SJSA1 (cell line): ENCODE data around the gene AKAP6. TPM values are rescaled to one million over a fixed set of nuclear protein-coding genes. Genes with fewer than 3 reads are reported as not detected.
A peak's percentile ranks its signal among the peaks of the same experiment; 100 is the strongest.

ENCODE experiments used
- DNase-seq, 2 experiments: peaks; one replicate each; pipeline ENCODE4 v3.0.0-alpha.2; 2015 to 2020; ENCODE audit warnings: low spot score in 2 of 2, low read depth in 1 of 2
- H3K27ac ChIP-seq: fragments of 250-450 bp; sonication (Bioruptor Pico); 2 replicates; pipeline ENCODE4 v1.5.1; 2020; ENCODE audit warnings: mild to moderate bottlenecking, moderate library complexity
- H3K27me3 ChIP-seq: fragments of 250-450 bp; sonication (Bioruptor Pico); replicated peaks from 2 replicates; pipeline ENCODE4 v1.5.1; 2020; ENCODE audit warnings: mild to moderate bottlenecking, moderate library complexity
- H3K36me3 ChIP-seq: fragments of 250-450 bp; sonication (Bioruptor Pico); 2 replicates; pipeline ENCODE4 v1.5.1; 2020; ENCODE audit warnings: mild to moderate bottlenecking
- H3K4me1 ChIP-seq: fragments of 250-450 bp; sonication (Bioruptor Pico); replicated peaks from 2 replicates; pipeline ENCODE4 v1.6.1; 2021; ENCODE audit warnings: mild to moderate bottlenecking
- H3K4me3 ChIP-seq: fragments of 250-450 bp; sonication (Bioruptor Pico); 2 replicates; pipeline ENCODE4 v1.5.1; 2020; ENCODE audit warnings: mild to moderate bottlenecking
- H3K9me3 ChIP-seq: fragments of 250-450 bp; sonication (Bioruptor Pico); replicated peaks from 2 replicates; pipeline ENCODE4 v1.5.1; 2020; ENCODE audit warnings: mild to moderate bottlenecking
- total RNA-seq: library from RNA; depleted of rRNA; stranded (reverse); fragments of >200 nt; shearing (Covaris generic); gene quantifications from 2 replicates; pipeline ENCODE4 v1.2.3, GENCODE V29; 2014

Gene AKAP6
- total RNA-seq, 1 experiment from 2014 or later: 3.8 TPM

- Histone ChIP-seq H3K4me1 (peaks cover 46% of the 10 kb centered on the region), H3K27me3 (no peaks in the 10 kb centered on the region), H3K36me3 (no peaks in the 10 kb centered on the region), H3K9me3 (no peaks in the 10 kb centered on the region), H3K27ac (peak overlapping the region; percentile 43), H3K4me3 (no peak overlapping the region)
- peak in 1 of 2 experiments; percentile 52 for DNase-seq
Measured at GRCh38 chr14:32469388-32470160, 140.5 kb downstream of the AKAP6 start.

DNA sequence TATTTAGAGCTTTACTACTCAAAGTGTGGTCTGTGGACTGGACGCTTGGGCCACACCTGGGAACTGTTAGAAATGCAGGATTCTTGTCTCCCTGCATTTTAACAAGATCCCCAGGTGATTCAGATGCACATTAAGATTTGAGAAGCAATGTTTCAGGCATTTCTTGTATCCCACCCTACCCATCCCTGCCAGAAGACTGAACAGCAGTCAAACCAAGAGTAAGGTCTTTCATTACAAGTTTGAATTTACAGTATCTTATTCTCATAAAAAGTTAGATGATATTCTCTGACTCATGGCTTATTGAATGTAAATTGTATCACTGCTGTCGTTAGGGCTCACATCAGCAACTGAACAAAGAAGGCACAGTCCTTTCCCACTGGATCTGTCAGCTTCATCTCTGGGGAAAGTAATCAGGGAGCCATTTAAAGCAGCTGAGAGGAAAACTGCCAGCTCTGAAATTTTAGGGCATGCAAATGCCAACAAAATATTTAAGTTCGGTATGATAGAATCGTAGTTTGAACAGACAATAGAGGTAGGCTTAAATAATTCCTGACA is 141.1 kb downstream of the AKAP6 start:
- DNase-seq: no peak
- Histone ChIP-seq H3K27me3 (no peaks in the 10 kb centered on the region), H3K27ac (peak overlapping the region; percentile 10; the same call in 1 of the 2 replicates), H3K4me1 (peaks cover 51% of the 10 kb centered on the region), H3K9me3 (no peaks in the 10 kb centered on the region), H3K4me3 (no peak overlapping the region), H3K36me3 (no peaks in the 10 kb centered on the region)

- no peak for DNase-seq
- no peaks in the 10 kb centered on the region for H3K36me3 ChIP-seq
- no peak overlapping the region for H3K27ac ChIP-seq
- no peak overlapping the region for H3K4me3 ChIP-seq
- no peaks in the 10 kb centered on the region for H3K27me3 ChIP-seq
- H3K4me1 ChIP-seq: peaks cover 51% of the 10 kb centered on the region
- H3K9me3 ChIP-seq: no peaks in the 10 kb centered on the region
Measured at GRCh38 chr14:32471181-32471580, 142.1 kb downstream of the AKAP6 start.

GRCh38 chr14:32472076-32472475 is 143.0 kb downstream of the AKAP6 start:
- H3K4me1 ChIP-seq: peaks cover 51% of the 10 kb centered on the region
- no peaks in the 10 kb centered on the region for H3K27me3 ChIP-seq
- DNase-seq: no peak
- H3K36me3 ChIP-seq: no peaks in the 10 kb centered on the region
- no peak overlapping the region for H3K4me3 ChIP-seq
- peak overlapping the region; percentile 92 for H3K27ac ChIP-seq
- H3K9me3 ChIP-seq: no peaks in the 10 kb centered on the region

DNA sequence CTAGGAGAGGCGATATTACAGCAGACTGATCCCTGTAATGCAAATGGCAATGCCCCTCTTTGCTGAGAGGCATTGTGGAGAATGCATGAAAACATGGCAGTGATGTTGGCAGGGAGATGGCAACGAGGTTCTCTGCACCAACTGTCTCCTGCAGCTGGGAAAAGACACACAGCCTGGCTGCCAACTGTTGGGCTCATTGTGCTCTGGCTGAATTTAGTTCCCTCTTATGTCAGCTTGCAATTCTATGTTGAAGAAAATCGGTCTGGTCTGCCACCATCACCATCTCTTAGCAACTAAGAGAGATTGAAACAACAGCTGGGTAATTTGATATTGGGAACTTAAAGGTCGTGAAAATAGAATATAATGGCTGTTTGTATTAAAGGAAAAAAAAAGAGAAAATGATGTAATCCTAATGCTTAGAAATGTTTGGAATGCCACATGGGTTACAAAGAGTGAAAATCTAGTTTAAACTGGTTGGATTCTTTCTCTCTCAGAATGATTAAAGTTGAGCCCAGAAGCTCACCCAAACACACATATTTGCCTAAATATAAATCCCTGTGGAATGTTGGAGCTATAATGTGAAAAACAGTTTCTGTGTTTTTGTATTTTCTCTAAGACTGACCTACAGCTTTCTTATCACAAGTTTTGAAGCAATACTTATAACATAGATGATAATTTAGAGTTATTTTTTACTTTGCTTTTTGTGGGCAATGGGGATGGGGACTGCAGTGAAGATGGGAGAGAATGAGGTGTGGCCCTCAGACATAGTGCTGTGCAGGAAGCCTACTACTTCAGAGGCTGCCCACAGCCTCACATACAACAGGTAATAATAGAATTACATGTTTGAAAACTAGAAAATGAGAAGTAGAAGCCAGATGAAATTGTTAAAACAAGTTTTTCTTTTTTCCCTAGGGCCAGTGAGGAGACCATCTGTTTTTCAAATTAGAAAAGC is 143.7 kb downstream of the AKAP6 start:
- peak in 1 of 2 experiments; percentile 81 for DNase-seq
- no peak overlapping the region for H3K4me3 ChIP-seq
- H3K9me3 ChIP-seq: no peaks in the 10 kb centered on the region
- H3K36me3 ChIP-seq: no peaks in the 10 kb centered on the region
- H3K4me1 ChIP-seq: peaks cover 51% of the 10 kb centered on the region
- H3K27ac ChIP-seq: peak overlapping the region; percentile 92
- H3K27me3 ChIP-seq: no peaks in the 10 kb centered on the region

- H3K27ac ChIP-seq: peak overlapping the region; percentile 92
- no peaks in the 10 kb centered on the region for H3K27me3 ChIP-seq
- H3K9me3 ChIP-seq: no peaks in the 10 kb centered on the region
- DNase-seq: peak in 1 of 2 experiments; percentile 63
- H3K4me3 ChIP-seq: no peak overlapping the region
- H3K36me3 ChIP-seq: no peaks in the 10 kb centered on the region
- H3K4me1 ChIP-seq: peaks cover 53% of the 10 kb centered on the region
Measured at GRCh38 chr14:32473464-32473855, 144.4 kb downstream of the AKAP6 start.

- Histone ChIP-seq H3K36me3 (no peaks in the 10 kb centered on the region), H3K4me1 (peaks cover 45% of the 10 kb centered on the region), H3K27ac (peak overlapping the region; percentile 92; the same call in 1 of the 2 replicates)
Measured at GRCh38 chr14:32474478-32475195, 145.5 kb downstream of the AKAP6 start.

DNA sequence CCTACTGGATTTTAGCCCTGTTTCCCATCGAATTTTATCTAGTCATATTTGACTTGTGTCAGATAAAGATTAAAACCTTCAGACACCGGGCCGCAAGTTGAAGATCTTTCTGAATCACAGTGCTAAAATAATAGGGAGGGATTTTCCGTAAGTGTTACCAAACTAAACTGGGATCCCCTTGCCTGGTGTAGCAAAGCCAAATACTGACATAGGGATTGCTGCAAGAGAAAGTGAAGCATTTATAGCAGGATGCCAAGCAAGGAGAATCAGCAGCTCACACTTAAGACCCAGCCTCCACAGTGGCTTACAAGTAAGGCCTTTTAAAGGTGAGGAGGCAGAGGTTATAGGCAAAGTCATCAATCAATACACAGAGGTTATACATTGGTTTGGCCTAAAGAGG is 147.4 kb downstream of the AKAP6 start:
- Histone ChIP-seq H3K27ac (no peak overlapping the region), H3K9me3 (no peaks in the 10 kb centered on the region), H3K27me3 (no peaks in the 10 kb centered on the region), H3K4me3 (no peak overlapping the region), H3K36me3 (no peaks in the 10 kb centered on the region), H3K4me1 (peaks cover 55% of the 10 kb centered on the region)
- no peak for DNase-seq

More at GRCh38 chr14:32474478-32475195, 145.5 kb downstream of the AKAP6 start:
- Histone ChIP-seq H3K4me3 (no peak overlapping the region), H3K27me3 (no peaks in the 10 kb centered on the region), H3K9me3 (no peaks in the 10 kb centered on the region)
- DNase-seq: no peak

DNA sequence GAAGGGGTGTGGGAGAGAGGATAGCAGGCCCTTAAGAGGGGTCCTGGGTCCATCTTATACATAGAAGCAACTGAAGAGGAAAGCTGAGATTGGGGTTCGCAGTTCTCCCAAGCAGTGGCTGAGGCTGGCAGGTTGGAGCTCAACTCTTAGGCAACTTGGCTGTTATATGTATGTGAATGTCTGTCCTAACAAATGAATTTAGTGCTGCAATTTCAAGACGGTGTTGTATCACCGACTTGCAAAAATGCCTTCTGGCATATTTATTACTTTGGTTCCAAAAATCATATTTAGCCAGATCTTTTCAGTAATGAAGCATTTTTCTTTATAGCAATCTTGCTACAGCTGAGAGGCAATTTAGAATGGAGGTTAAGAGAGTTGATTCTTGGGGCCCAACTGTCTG is 148.3 kb downstream of the AKAP6 start:
- Histone ChIP-seq H3K4me1 (peaks cover 52% of the 10 kb centered on the region), H3K27me3 (no peaks in the 10 kb centered on the region), H3K9me3 (no peaks in the 10 kb centered on the region), H3K4me3 (no peak overlapping the region), H3K27ac (no peak overlapping the region), H3K36me3 (no peaks in the 10 kb centered on the region)
- no peak for DNase-seq

DNA sequence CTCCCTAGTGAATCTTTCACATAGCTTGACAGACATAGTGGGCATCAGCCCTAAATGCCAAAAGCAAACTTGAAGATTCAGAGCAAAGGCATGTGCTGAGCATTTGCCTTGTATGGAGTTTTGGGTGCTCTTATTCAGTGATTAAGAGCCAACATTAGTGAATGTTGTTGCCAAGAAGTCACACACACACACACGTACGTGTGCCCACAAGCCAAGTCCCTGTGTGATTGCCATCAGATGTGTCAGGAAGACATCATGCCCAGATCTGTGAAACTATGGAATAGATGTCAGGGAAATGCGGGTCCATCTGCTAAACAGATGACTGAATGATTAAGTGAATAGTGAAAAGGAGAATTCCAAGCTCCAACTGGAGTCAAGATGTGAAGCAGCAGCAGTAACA is 149.0 kb downstream of the AKAP6 start:
- no peaks in the 10 kb centered on the region for H3K36me3 ChIP-seq
- H3K4me1 ChIP-seq: peaks cover 45% of the 10 kb centered on the region
- no peak for DNase-seq
- H3K27me3 ChIP-seq: no peaks in the 10 kb centered on the region
- H3K4me3 ChIP-seq: no peak overlapping the region
- H3K27ac ChIP-seq: no peak overlapping the region
- no peaks in the 10 kb centered on the region for H3K9me3 ChIP-seq

DNA sequence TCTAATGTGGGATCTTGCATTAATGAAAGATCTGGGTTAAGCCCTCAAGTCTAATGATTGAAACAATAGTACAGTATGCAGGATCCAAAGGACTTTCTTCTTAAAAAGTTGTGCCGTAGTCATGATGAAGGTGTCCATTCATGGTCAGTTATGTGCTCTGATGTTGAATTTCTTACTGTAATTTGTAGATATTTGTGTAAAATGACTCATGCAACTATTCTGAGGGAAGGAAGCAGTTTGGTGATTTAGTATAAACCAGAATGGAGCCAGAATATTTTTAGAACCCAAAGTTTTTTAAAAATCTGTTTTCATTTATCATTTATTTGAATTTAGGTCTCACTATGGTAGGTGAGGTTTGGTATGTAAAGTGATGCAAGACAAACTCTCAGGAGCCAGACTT is 151.2 kb downstream of the AKAP6 start:
- Histone ChIP-seq H3K36me3 (no peaks in the 10 kb centered on the region), H3K27me3 (no peaks in the 10 kb centered on the region), H3K9me3 (no peaks in the 10 kb centered on the region), H3K4me3 (no peak overlapping the region), H3K27ac (peak overlapping the region; percentile 30), H3K4me1 (peaks cover 25% of the 10 kb centered on the region)
- no peak for DNase-seq

DNA sequence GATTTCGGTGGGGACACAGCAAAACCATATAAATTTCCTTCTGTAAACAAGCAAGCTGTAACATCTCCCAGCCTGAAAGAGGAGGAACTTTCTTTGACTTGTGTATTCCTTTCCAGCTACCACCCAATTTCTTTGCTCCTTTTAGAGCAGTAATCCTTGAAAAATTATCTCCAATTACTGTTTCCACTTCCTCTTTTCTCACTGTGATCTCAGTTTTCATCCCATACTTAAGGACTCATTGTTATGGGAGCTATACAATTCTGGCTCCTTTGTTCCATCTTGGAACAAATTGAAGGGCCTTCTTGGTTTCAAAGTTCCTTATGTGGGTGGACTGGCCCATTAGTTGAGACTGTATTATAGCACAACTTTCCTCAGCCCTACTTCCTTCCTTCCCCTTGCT is 152.6 kb downstream of the AKAP6 start:
- no peaks in the 10 kb centered on the region for H3K36me3 ChIP-seq

DNA sequence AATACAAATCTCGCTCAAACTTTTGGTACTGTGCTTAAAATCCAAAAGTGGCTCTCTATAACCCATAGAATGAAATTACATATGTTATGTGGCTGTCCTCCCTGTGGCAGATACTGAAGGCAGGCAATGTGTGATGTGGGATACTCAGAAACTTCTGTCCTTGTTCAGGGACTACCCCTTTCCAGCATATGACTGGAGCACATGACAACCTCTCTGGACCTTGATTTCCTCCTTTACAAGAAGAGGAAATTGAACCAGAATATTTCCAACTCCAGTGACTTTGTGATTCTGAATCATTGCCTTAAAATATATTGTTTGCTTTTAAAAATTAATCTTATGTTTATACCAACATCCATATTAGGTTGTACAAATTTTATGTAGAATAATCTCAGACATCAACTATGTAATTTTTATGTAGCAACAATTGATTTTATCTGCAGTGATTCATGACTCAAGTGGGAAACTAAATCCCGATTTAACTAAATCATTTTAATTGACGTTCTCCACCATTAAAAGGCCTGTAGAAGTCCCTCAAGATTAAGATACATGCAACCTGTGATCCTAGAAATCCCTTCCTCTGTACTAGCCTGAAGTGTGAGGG is 162.4 kb downstream of the AKAP6 start:
- H3K4me3 ChIP-seq: no peak overlapping the region
- no peaks in the 10 kb centered on the region for H3K27me3 ChIP-seq
- peaks cover 21% of the 10 kb centered on the region for H3K4me1 ChIP-seq
- no peaks in the 10 kb centered on the region for H3K9me3 ChIP-seq
- no peak for DNase-seq
- H3K27ac ChIP-seq: no peak overlapping the region
- H3K36me3 ChIP-seq: no peaks in the 10 kb centered on the region

More for the DNA sequence above, 152.6 kb downstream of the AKAP6 start:
- Histone ChIP-seq H3K4me1 (peaks cover 25% of the 10 kb centered on the region), H3K27ac (no peak overlapping the region), H3K9me3 (no peaks in the 10 kb centered on the region), H3K4me3 (no peak overlapping the region), H3K27me3 (no peaks in the 10 kb centered on the region)
- no peak for DNase-seq
